Jurkat, Clone E6-1 (cell line): ENCODE results near the gene PTPN4.

Experiments
- DNase-seq: peaks from one replicate; pipeline ENCODE4 v3.0.0-alpha.2; 2011; ENCODE audit warnings: low read depth, low spot score
- H3K4me3 ChIP-seq: 2 replicates; pipeline ENCODE4 v1.5.1; 2011; ENCODE audit warnings: mild to moderate bottlenecking, low read length, control low read depth, moderate library complexity

PTPN4 gene

DNA sequence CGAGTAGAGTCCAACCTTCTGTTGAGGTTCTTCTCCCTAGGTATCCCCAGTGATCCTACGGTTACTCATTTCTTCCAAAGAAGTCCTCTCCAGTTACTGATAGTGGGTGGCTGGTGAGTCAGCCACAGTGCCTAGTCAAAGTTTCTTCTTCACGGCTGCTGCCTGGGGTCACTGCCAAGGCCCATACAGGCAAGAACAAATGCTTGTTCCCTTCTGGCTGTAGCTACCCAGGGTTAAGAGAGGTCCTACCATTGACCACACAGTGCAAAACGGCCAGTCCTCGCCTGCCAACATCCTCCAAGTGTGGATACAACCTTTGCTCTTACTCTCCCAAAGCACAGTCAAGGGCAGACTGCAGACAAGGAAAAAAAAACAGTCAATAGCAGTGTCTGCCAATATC is 2.9 kb upstream of the PTPN4 start:
- H3K4me3 ChIP-seq: no peak overlapping the region
- no peak for DNase-seq

DNA sequence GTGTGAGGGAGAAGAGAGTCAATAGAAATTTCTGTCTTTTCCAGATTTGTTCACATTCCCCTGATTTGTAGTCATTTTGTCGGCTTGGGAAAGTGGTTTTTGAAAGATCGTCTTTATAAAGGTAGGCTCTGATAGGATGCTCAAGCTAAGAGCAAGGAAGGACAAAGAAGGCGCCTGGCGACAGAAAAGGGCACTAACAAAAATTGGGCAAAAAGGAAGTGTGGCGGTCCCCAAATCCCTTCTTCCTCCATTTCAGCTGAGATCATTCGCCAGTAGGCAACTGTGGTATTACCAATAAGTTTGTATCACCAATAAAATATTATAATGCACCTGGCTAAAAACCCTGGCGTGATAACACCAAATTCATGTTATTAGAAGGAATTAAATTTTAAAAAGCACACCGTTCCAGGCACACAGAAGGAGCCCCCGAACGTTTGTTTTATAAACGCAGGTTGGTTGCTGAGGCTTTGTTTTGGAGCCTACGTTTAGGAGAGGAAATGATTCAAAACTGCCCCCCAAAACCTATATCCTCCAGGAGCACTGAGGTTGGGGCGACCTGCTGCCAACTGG is 756 bp upstream of the PTPN4 start:
- DNase-seq: no peak
- peak overlapping the region; percentile 67 for H3K4me3 ChIP-seq

DNA sequence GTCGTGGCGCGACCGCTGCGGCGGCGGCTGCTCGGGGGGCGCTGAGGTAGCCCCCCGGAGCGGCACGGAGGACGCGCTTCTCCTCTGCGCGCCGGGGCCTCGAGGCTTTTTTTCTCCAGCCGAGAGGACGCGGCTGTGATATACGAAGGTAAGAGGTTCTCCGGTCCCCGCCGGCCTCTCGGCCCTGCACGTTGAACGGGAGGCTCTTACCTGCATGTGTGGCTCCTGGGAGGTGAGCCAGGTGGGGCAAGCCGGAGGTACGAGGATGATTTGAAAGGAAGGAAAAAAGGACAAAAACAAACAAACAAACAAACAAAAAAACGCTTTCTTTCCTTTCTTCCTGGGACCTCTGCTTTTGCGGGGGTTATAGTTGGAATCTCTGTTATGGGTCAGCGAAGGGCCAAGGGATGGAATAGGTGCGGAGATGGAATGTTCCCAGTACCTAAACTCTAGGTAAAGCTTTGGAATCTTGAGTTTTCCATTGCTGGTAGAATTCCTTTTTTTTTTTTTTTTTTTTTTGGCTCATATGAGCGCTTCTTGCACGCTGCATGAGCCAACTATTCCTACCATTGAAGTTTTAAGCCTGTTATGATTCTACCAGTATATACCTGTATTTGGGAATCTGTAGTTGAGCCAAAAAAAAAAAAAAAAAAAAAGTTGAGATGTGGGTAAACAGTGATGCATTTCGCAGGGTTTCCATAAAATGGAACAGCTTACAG is 674 bp downstream of the PTPN4 start:
- peak overlapping the region; percentile 80 for H3K4me3 ChIP-seq
- no peak for DNase-seq

DNA sequence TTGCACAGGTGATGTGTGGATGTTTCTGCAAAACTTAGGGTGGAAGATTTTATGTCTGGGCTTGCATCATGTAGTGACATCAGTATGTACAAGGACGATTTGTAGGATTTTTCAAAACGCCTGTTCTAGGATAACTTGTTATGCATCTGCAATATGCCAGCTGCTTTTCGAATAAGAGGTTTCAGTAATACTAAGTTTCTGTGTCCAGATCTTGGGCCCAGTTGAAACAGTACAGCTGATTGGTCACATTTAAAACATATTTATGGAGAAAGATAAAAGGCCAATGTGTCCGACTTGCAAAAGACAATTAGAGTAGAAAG is 1.2 kb downstream of the PTPN4 start:
- DNase-seq: no peak
- peak overlapping the region; percentile 80 for H3K4me3 ChIP-seq

DNA sequence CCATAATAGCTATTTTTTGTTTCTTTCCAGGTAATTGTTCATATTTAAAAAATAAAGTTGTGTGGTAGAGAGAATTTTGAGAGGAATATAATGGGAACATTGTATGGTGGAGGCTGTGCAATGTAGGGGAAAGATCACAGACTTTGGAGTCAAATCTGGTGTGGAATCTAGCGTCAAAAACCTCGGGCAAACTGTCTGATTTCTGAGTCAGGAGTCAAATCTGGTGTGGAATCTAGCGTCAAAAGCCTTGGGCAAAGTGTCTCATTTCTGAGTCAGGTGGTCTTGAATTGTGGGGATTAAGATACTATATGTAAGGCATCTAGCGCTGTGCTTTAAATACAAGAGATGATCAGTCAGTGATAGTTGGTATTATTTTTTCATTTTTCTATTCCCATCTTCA is 5.1 kb downstream of the PTPN4 start:
- DNase-seq: no peak
- H3K4me3 ChIP-seq: no peak overlapping the region

DNA sequence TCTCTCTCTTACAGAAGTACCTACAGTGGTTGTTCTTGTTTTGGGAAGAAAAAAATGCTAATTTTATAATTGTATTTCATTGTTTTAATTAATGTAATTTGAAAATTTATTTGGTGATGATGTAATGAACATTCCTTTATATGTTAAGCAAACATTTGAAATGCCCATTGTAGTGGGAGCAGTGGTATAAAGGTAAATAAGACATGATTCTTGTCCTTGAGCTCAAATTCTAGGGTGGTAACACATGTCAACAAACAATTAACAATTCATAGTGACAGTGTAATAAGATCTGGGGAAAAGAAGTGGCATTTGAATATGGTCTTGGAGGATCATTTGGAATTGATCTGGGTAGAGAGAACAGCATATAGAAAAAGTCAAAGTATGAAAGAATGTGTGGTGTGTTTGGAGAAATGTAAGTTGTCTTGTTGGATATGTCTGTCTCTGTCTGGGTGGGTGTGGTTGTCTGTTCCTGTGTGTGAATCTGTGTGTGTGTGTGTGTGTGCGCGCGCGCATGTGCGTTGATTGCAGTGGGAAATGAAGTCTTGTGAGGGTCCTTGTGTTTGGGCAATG is 5.8 kb downstream of the PTPN4 start:
- H3K4me3 ChIP-seq: no peak overlapping the region
- no peak for DNase-seq

DNA sequence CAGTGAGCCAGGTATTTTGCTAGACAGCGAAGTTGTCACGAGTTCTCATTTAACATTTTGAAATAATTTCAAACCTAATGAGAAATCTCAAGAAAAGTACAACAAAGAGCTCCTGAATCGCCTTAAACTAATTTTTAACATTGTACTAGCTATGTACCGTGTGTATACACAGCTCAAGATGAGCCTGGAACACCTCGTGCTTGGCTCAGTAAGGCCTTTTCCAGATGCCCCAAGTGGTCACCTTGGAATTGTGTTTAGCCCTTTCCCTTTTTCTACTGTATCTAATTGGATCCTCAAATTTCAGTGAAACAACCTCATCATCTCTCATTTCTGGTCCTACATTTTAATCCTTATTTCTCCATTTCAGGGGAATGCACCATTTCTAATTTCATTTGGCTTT is 7.2 kb downstream of the PTPN4 start:
- DNase-seq: no peak
- H3K4me3 ChIP-seq: no peak overlapping the region

DNA sequence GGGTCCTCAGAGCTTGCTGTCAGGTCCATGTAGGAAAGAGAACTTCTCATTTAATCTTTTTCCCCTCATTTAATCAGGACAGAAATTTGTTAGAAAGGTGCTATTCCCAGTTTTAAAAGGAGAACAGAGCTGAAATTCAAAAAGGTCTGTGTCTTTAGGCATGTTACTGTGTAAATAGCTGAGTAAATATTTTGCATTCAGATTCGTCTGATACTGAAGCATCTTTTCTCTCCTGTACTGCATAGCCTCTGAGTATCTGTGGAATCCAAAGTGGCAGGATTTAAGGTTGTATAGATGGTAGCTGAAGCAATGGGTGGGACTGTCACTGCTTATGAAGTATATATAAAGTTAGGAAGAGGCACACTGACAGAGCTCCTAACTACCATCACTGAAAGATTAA is 9.0 kb downstream of the PTPN4 start:
- H3K4me3 ChIP-seq: no peak overlapping the region
- no peak for DNase-seq

DNA sequence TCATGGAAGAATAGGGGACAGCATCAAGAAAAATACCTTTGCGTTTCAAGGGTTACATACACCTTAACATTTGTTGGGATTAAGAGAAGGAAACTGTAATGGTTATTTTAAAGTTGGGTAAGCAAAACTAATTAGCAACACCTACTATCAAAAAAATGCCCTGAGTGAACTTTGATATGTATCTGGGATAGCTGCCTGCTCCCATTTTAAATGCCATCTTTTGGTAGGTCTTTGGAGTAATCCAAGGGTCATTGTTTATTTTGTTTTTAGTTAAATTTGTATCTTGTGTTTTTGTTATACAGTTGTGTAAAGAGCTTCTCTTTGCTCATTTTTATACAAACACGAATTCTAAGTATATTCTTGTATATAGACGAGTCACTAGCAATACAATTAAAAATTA is 9.9 kb downstream of the PTPN4 start:
- DNase-seq: no peak
- no peak overlapping the region for H3K4me3 ChIP-seq

DNA sequence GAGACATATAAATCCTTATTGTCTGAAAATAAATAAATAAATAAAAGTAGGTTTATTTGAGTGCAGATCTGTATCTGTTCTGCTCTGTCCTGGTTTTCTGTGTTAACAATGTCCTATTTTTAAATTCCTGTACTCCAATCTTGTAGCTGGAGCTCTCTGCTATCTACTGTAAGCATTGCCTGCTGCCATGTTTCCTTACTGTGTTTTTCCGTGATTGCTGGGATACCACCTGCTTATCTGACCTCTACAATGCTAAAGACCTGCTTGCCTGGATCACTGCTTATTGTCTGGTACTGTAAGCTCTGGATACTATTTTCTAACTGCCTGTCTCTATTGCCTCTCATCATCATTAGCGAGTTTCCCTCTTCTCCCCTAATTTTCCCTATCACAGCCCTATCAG is 11.6 kb downstream of the PTPN4 start:
- no peak overlapping the region for H3K4me3 ChIP-seq
- DNase-seq: no peak

DNA sequence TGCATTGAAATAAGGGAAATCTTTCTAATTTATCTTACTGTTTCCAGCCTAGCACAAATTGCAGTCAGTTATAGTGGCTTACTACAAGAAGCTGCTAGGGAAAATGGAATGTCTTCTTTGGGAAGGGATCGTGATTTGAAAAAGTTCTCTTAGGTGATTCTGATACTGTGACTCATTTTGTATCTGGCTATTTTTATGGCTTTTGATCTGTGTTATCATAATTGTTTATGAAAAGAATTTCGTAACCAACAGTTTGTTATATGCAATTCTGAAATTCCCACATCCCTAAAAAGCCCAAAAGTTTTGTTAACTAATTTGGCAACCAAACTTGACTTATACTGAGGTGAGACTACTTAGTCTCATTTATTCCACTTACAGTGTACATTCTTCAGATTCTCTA is 12.4 kb downstream of the PTPN4 start:
- no peak for DNase-seq
- H3K4me3 ChIP-seq: no peak overlapping the region

DNA sequence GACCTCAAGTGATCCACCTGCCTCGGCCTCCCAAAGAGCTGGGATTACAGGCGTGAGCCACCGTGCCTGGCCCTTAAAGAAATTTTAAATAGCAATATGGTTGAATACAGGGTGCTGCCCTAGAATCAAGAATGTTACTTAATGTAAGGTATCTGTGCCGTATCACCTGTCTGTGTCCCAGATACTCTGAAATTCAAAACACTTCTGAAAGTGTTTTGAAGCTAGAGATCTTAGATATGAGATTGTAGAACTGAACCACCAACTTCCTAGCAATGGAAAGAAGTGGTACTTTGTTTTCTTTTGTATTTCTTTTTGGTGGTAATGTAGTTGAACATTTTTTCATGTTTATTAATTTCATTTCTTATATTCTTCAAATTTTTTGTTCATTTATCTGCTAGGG is 13.0 kb downstream of the PTPN4 start:
- H3K4me3 ChIP-seq: no peak overlapping the region
- DNase-seq: no peak

DNA sequence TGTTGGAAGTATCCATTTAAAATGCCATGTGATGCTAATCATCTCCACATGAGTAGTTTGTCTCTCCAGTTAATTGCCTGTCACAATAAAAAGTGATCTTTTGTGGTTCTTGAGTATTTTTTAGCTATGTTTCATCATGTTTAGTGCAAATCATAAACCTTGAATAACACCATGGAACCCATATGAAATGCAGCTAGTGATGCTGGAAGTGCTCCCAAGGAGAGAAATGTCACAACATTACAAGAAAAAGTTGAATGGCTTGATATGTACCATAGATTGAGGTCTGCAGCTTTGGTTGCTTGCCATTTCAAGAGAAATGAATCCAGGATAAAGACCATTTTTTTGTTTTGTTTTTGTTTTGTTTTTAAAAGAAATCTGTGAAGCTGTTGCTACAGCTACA is 14.3 kb downstream of the PTPN4 start:
- no peak overlapping the region for H3K4me3 ChIP-seq
- DNase-seq: no peak

DNA sequence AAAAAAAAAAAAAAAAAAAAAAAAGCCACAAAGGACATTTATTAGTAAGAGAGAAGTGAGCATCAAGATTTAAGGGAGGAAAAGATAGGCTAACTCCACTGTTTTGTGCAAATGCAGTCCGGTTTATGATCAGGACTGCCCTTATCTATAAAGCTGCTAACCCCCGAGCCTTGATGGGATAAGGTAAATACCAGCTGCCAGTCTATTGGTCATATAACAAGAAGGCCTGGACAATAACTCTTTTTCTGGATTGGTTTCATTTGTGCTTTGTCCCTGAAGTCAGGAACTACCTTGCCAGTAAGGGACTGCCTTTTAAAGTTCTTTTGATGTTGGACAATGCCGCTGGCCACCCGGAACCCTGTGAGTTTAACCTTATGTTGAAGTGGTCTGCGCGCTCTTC is 15.4 kb downstream of the PTPN4 start:
- no peak for DNase-seq
- H3K4me3 ChIP-seq: no peak overlapping the region

DNA sequence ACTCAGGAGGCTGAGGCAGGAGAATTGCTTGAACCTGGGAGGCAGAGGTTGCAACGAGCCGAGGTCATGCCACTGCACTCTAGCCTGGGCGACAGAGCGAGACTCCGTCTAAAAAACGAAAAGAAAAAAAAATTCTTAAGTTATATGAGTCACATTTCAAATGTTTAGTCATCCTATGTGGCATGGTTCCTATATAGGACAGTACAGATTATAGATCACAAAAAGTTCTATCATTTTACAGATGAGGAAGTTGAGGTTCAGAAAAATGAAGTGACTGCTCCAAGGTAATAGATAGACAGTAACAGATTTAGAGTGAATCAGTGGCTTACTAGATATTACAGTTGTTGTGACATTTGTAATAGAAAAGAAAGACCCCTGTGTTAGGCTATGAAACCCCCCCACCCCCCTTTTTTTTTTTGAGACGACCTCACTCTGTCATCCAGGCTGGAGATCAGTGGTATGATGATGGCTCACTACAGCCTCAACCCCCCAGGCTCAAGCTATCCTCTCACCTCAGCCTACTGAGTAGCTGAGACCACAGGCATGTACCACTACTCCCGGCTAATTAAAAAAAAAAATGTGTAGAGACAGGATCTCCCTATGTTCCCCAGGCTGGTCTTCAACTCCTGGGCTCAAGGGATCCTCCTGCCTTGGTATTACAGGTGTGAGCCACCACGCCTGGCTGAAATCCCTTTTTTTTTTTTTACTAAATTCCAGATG is 22.7 kb downstream of the PTPN4 start:
- no peak for DNase-seq
- H3K4me3 ChIP-seq: no peak overlapping the region

DNA sequence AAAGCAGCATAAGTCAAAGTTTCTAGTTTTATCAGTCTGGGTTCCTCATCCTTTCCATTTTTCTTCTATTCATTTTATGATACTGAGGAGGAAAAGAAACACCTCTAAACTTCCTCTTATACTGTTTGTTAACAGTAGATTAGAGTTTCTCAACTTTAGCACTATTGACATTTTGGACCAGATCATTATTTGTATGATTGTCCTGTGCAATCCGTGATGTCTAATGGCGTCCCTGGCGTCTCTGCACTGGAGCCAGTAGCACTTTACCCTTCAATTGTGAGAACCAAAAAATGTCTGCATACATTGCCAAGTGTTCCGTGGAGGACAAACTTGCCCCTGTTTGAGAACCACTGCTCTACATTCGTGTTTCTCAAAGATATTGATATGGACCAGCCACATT is 25.2 kb downstream of the PTPN4 start:
- H3K4me3 ChIP-seq: no peak overlapping the region
- DNase-seq: no peak

DNA sequence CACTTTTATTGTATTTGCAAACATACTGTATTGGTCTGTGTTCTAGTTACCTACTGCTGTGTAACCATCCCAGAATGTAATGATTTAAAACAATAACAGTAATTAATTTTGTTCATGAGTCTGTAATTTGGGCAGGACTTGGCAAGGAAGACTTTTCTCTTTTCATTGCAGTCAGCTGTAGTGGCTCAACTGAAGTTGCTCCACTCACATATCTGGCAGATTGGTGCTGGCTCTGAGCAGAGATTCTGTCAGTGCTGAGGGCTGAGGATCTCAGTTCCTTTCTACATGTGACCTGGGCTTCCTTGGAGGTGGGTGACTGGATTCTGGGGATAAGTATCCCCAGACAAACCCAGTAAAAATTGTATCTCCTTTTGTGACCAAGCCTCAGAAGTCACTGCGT is 26.6 kb downstream of the PTPN4 start:
- DNase-seq: no peak
- no peak overlapping the region for H3K4me3 ChIP-seq

DNA sequence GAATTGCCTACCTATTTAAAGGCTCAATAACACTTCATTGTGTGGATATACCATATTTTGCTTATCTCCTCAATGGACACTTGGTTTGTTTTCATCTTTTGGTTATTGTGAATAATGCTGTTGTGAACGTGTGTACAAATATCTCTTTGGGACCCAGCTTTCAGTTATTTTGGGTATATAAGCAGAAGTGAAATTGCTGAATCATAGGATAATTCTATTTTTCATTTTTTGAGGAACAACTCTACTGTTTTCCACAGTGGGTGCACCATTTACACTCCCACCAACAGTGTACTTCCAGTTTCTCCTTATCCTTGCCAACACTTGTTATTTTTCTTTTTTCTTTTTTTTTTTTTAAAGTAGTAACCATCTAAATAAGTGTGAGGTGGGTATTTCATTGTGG is 29.0 kb downstream of the PTPN4 start:
- no peak for DNase-seq

DNA sequence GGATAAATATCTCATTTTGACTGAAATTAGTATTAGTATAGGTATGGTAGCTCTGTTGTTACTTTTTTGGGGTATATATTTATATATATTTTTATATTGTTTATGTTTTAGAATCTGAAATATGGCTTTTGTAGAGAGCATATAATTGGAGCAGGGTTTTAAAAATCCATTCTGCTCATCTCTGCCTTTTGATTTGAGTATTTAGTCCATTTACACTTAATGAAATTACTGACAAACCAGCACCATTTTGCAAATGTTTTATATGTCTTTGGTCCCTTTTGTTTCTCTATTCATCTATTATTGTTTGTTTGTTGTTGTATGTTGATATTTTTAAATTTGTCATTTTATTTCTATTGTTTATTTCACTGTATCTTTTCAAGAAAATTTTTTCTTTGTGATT is 30.7 kb downstream of the PTPN4 start:
- H3K4me3 ChIP-seq: no peak overlapping the region
- DNase-seq: no peak

More for the DNA sequence above, 29.0 kb downstream of the PTPN4 start:
- no peak overlapping the region for H3K4me3 ChIP-seq

DNA sequence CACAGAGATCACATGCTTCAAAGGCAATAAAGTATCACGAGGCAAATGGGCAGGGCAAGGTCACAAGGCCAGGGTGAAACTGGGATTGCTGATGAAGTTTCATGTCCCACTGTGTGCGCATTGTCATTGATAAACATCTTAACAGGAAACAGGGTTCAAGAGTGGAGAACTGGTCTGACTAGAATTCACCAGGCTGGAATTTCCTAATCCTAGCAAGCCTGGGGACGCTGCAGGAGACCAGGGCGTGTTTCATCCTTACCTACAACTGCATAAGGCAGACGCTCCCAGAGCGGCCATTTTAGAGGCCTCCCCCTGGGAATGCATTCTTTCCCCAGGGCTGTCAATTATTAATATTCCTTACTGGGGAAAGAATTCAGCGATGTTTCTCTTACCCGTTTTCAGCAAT is 33.2 kb downstream of the PTPN4 start:
- H3K4me3 ChIP-seq: no peak overlapping the region
- DNase-seq: no peak

DNA sequence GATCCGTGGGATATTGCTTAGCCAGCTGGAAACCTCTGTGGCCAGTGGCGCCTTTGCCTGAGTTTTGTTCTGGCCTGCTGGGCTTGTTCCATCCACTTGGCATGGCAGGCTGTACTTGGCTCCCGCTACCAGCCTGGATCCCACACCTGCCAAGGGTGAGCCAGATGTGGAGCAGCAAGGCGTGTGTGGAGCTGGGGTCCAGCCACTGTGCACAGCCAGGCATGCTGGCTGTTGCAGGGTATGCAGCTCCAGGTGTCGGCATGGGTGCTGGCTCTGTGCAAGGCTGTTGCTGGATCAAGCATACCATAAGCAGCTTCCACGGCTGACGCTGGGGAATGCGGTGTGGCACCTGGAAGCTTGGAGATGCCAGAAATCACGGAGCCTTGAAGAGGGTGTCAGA is 34.5 kb downstream of the PTPN4 start:
- DNase-seq: no peak
- H3K4me3 ChIP-seq: no peak overlapping the region
